Endothelial cell (in vitro differentiated cells): ENCODE measurements around the gene NTRK2. TPM values are rescaled to one million over a fixed set of nuclear protein-coding genes. Genes with fewer than 3 reads are reported as not detected.

ENCODE experiments used
- DNase-seq: peaks from one replicate; pipeline ENCODE4 v3.0.0; 2021; ENCODE audit warnings: low spot score
- H3K27ac Mint-ChIP-seq: one replicate; pipeline ENCODE4 v1.8.0; 2021; ENCODE audit warnings: mixed read lengths, inconsistent platforms; ENCODE audit not compliant: unreplicated experiment
- H3K27me3 Mint-ChIP-seq: one replicate; pipeline ENCODE4 v1.8.0; 2021; ENCODE audit warnings: mild to moderate bottlenecking, moderate library complexity, mixed read lengths, inconsistent platforms; ENCODE audit not compliant: unreplicated experiment
- H3K36me3 Mint-ChIP-seq: one replicate; pipeline ENCODE4 v1.8.0; 2021; ENCODE audit warnings: mild to moderate bottlenecking, low read depth, mixed read lengths, inconsistent platforms; ENCODE audit not compliant: unreplicated experiment
- H3K4me1 Mint-ChIP-seq: one replicate; pipeline ENCODE4 v1.8.0; 2021; ENCODE audit warnings: mild to moderate bottlenecking, mixed read lengths, inconsistent platforms; ENCODE audit not compliant: unreplicated experiment
- H3K4me3 Mint-ChIP-seq: one replicate; pipeline ENCODE4 v1.8.0; 2021; ENCODE audit warnings: mild to moderate bottlenecking, mixed read lengths, inconsistent platforms; ENCODE audit not compliant: unreplicated experiment
- H3K9me3 Mint-ChIP-seq: one replicate; pipeline ENCODE4 v1.8.0; 2021; ENCODE audit warnings: mixed read lengths, inconsistent platforms; ENCODE audit not compliant: unreplicated experiment
- total RNA-seq: library from RNA; stranded (reverse); fragmentation: NEBNext Ultra II Directional; extraction: Animal tissue kit (Norgen Biotek cat#: 25700); gene quantifications from one replicate; pipeline ENCODE4 v1.2.1, GENCODE V29; 2021; ENCODE audit not compliant: unreplicated experiment
- TF ChIP-seq, protein P1 (sequence below): fragments of 200-600 bp; sonication (generic); IDR thresholded peaks from one replicate; pipeline ENCODE4 v1.5.0; 2021; ENCODE audit warnings: antibody characterized with exemption; ENCODE audit not compliant: unreplicated experiment

NTRK2 gene
- total RNA-seq, 1 donor from 2014 or later, result not detected

DNA sequence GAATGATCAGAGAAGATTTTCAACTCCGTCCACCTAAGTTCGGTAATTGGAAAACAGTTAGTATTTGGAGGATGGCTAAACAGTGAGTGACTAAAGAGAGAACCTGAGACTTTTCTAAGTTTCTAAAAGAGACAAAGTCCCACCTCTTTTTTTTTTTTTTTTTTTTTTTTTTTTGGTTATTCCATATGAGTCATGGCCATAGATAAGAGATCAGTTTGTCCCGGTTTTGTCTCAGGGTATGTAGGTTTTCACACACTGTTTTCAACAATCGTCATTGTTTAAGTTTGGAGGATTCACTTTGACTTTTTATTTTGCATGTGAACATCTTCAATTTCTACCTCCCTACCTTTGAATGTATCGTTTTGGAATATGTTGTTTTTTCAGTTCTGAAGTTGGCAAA is 85.9 kb downstream of the NTRK2 start:
- Mint-ChIP-seq H3K4me3 (no peak overlapping the region), H3K27me3 (no peaks in the 10 kb centered on the region), H3K36me3 (no peaks in the 10 kb centered on the region), H3K4me1 (no peaks in the 10 kb centered on the region), H3K9me3 (no peaks in the 10 kb centered on the region), H3K27ac (no peak overlapping the region)
- TF ChIP-seq, protein P1, sequence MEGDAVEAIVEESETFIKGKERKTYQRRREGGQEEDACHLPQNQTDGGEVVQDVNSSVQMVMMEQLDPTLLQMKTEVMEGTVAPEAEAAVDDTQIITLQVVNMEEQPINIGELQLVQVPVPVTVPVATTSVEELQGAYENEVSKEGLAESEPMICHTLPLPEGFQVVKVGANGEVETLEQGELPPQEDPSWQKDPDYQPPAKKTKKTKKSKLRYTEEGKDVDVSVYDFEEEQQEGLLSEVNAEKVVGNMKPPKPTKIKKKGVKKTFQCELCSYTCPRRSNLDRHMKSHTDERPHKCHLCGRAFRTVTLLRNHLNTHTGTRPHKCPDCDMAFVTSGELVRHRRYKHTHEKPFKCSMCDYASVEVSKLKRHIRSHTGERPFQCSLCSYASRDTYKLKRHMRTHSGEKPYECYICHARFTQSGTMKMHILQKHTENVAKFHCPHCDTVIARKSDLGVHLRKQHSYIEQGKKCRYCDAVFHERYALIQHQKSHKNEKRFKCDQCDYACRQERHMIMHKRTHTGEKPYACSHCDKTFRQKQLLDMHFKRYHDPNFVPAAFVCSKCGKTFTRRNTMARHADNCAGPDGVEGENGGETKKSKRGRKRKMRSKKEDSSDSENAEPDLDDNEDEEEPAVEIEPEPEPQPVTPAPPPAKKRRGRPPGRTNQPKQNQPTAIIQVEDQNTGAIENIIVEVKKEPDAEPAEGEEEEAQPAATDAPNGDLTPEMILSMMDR, result no peak
- no peak for DNase-seq

DNA sequence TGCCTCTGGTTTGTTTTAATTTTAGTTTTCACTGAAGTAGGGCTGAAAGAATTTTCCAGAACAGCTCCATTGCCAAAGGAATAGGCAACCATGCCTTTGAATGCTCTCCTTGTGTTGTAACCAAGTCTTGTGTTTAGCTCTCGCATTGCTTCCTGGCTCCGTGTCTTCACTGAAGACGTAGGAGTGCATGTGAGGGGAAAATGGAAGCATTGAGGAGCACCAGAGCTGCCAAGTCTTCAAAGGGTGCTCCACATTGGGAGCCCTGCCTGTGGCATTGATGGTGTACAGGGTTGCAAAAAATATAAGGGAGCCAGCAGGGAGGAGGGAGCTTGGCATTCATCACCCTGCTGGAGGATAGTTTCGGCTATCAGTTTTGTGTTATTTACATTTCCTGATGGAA is 86.6 kb downstream of the NTRK2 start:
- TF ChIP-seq, protein P1, result no peak
- Mint-ChIP-seq H3K4me3 (no peak overlapping the region), H3K9me3 (no peaks in the 10 kb centered on the region), H3K27ac (no peak overlapping the region), H3K4me1 (no peaks in the 10 kb centered on the region), H3K27me3 (no peaks in the 10 kb centered on the region), H3K36me3 (no peaks in the 10 kb centered on the region)
- DNase-seq, result no peak

DNA sequence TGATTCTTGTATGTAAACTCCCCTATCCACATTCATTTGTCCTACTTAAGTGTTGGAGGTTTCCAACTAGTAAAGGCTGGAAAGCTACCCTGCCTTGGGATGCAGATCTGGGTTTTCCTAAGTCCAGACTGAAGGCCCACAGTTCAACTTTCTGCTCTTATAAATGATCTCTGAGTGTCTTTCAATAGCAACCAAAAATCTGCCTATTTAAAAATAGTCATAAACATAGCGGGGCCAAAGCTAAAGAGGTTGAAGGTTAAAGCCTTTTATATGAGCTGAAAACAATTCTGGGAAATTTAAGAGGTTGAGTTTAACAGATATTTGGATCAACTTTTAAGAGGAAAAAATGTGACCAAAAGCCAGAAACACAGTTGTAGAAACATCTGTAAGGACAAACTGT is 87.2 kb downstream of the NTRK2 start:
- H3K27me3 Mint-ChIP-seq, result no peaks in the 10 kb centered on the region
- H3K36me3 Mint-ChIP-seq, result no peaks in the 10 kb centered on the region
- H3K4me1 Mint-ChIP-seq, result no peaks in the 10 kb centered on the region
- no peak for DNase-seq
- no peak overlapping the region for H3K4me3 Mint-ChIP-seq
- no peak overlapping the region for H3K27ac Mint-ChIP-seq
- TF ChIP-seq, protein P1, result no peak
- no peaks in the 10 kb centered on the region for H3K9me3 Mint-ChIP-seq

DNA sequence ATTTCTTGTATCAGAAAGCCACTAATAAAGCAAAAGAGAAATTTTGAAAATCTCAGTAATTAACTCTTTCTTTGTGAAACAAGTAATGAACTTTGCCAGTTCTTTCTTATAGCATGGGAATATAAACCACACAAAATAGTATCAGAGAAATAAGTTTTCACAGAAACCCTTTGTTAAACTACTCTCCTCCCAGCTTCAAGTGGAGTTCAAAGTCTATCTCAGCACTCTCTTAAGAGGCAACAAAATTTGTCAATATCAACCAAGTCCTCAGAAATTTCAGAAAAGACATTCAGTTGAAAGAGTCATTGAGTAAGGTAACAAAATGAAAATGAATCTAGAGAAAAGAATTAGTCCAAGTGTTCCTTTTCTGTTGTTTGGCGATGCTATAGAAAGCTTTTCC is 89.3 kb downstream of the NTRK2 start:
- Mint-ChIP-seq H3K36me3 (peaks cover 3% of the 10 kb centered on the region), H3K9me3 (no peaks in the 10 kb centered on the region), H3K27ac (no peak overlapping the region), H3K4me3 (no peak overlapping the region), H3K4me1 (no peaks in the 10 kb centered on the region), H3K27me3 (no peaks in the 10 kb centered on the region)
- no peak for DNase-seq
- TF ChIP-seq, protein P1, result no peak

DNA sequence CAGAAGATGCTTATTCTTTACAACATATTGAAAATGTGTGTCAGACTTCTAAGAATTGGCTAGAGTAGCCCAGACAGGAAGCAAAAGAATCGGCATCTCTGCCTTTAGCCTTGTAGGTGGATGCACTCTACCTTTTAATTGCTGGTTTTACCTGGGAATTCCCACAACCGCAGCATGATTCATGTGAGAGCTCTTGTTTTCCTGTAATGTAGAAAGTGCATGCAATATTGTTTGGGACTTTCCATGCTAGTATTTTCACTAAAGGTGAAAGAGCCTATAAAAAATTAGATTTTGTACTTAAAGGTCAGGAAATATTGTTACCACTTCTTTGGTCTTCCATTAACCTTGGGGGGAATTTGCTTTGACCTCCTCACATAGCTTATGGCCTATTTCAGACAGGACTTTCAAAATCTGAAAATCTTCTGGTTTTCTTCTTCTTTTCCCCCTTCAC is 89.8 kb downstream of the NTRK2 start:
- Mint-ChIP-seq H3K4me3 (no peak overlapping the region), H3K9me3 (no peaks in the 10 kb centered on the region), H3K27me3 (no peaks in the 10 kb centered on the region), H3K4me1 (no peaks in the 10 kb centered on the region), H3K27ac (no peak overlapping the region), H3K36me3 (peaks cover 3% of the 10 kb centered on the region)
- DNase-seq, result no peak
- TF ChIP-seq, protein P1, result no peak
